ENCODE data around the gene PACS2. TPM values are rescaled to one million over a fixed set of nuclear protein-coding genes. Genes with fewer than 3 reads are reported as not detected.

Gene PACS2
- total and polyA plus RNA-seq, 2 of the 4 experiments (the other 2 are of a cell fraction) = 15.6 to 32.2 TPM

DNA sequence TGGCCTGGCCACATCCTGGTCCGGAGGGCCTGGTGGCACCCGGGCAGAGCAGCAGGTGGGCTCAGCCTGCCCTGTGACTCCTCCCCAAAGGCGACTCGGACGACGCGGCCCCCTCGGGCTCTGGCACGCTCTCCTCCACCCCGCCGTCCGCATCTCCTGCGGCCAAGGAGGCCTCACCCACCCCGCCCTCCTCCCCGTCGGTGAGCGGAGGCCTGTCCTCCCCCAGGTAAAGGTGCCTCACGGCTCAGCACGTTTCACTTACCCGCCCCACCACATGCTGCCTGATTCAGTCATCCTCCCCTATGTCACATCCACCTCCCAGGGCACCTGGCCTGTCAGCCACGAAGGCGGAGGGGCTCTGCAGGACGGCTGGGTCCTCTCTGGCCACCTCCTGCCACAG lies 77.0 kb downstream of the PACS2 start:
- H4K8ac ChIP-seq (ENCODE audit: low read depth in 2 of 2, low read length in 2 of 2) = no peak overlapping the region
- no peak overlapping the region for H4K91ac ChIP-seq (ENCODE audit: insufficient read depth, low read depth, low read length)
- H3K9me1 ChIP-seq (ENCODE audit: insufficient read depth, low read length) = no peaks in the 10 kb centered on the region
- intact Hi-C loops (cut with micrococcal nuclease) (no loop called here), dilution Hi-C loops (cut with HindIII; ENCODE audit: low sequenced_read_pairs, unreplicated experiment) (no loop called here), in situ Hi-C loops (cut with MboI; ENCODE audit: low sequenced_read_pairs) (no loop called here)
- H2AFZ ChIP-seq (replicated peaks; ENCODE audit: low read length, poor library complexity) = no peak overlapping the region
- H3K9ac ChIP-seq (ENCODE audit: low read depth, low read length) = no peak overlapping the region
- H3K18ac ChIP-seq (ENCODE audit: low read depth, low read length) = no peak overlapping the region
- no peak overlapping the region for H3K4ac ChIP-seq (ENCODE audit: low read depth, low read length)
- H3K27me3 ChIP-seq (ENCODE audit: control insufficient read depth, insufficient read depth, low read length) = no peaks in the 10 kb centered on the region
- 92% methylated on average over 9 of the region's 23 CpGs; no CpG with 5 or more reads in 1 of the 2 experiments for WGBS, 2 experiments (ENCODE audit: extremely low coverage in 2 of 2, insufficient read length in 1 of 2)
- H2BK20ac ChIP-seq (ENCODE audit: low read depth, low read length) = no peak overlapping the region
- ATAC-seq (ENCODE audit: low read depth) = no peak
- H3K23ac ChIP-seq (ENCODE audit: low read depth, low read length) = no peak overlapping the region
- no peak overlapping the region for H3K14ac ChIP-seq (replicated peaks; ENCODE audit: low read depth, low read length)
- ChIA-PET CTCF (no interaction called here), POLR2A (ENCODE audit: unreplicated experiment) (no interaction called here)
- no peak overlapping the region for H2BK5ac ChIP-seq (ENCODE audit: low read depth, low read length, poor library complexity, severe bottlenecking)
- no peaks in the 10 kb centered on the region for H3K79me1 ChIP-seq (ENCODE audit: low read depth in 1 of 2, low read length in 2 of 2)
- peaks cover 13% of the 10 kb centered on the region; the same call in 1 of the 2 replicates for H3K36me3 ChIP-seq (ENCODE audit: control insufficient read depth, insufficient read depth, low read length)
- H2AK9ac ChIP-seq (replicated peaks; ENCODE audit: low read depth, low read length, poor library complexity) = no peak overlapping the region
- no peak overlapping the region for H2AK5ac ChIP-seq (ENCODE audit: low read depth, low read length)
- H3K27ac ChIP-seq (ENCODE audit: insufficient read depth, low read length) = no peak overlapping the region
- no peaks in the 10 kb centered on the region for H4K20me1 ChIP-seq (ENCODE audit: insufficient read depth, low read length)
- no peak for DNase-seq
- H3K9me3 ChIP-seq (ENCODE audit: control insufficient read depth, insufficient read depth, low read length) = no peaks in the 10 kb centered on the region
- no peak overlapping the region for H3K56ac ChIP-seq (ENCODE audit: extremely low read depth, insufficient read depth, low read length)
- no peaks in the 10 kb centered on the region for H3K4me1 ChIP-seq (ENCODE audit: control insufficient read depth, insufficient read depth, low read length)
- no TSS peak for BruUV-seq (replicated peaks)
- no peak overlapping the region for H3K4me2 ChIP-seq (ENCODE audit: low read depth, low read length)
- H2BK15ac ChIP-seq (ENCODE audit: low read depth, low read length) = no peak overlapping the region
- no peak for TF ChIP-seq CHD1 (IDR thresholded peaks at IDR 0.05; ENCODE audit: low read depth, low read length)
- TF ChIP-seq RAD21 (IDR thresholded peaks at IDR 0.05; ENCODE audit: low read length) = no peak
- no peak overlapping the region for H2BK120ac ChIP-seq (ENCODE audit: low read depth, low read length)
- no peak overlapping the region for H4K5ac ChIP-seq (ENCODE audit: low read depth, low read length)
- no peak overlapping the region for H3K4me3 ChIP-seq (ENCODE audit: insufficient read depth, low read depth, low read length)

All from IMR-90 (cell line).